Endothelial cell of umbilical vein (primary cell): ENCODE measurements around the gene DPP10. TPM values are rescaled to one million over a fixed set of nuclear protein-coding genes. Genes with fewer than 3 reads are reported as not detected.
A peak's percentile ranks its signal among the peaks of the same experiment; 100 is the strongest.

Source experiments
- BruUV-seq: library from RNA; stranded (reverse); fragments of 400-500 nt; replicated peaks from 2 replicates; lab custom pipeline; 2021; lab: Mats Ljungman, UMichigan
- CTCF ChIA-PET: fragments of 300-600, 350-600 bp; sonication (Branson Sonifier 250); formaldehyde crosslinking; loops from one replicate; lab custom pipeline; 2021; ENCODE audit warnings: antibody characterized with exemption, inconsistent platforms; lab: Charles Lee
- POLR2A ChIA-PET: fragments of 300-600, 350-600 bp; sonication (Branson Sonifier 250); formaldehyde crosslinking; loops from one replicate; lab custom pipeline; 2021; ENCODE audit warnings: antibody characterized with exemption, inconsistent platforms; lab: Charles Lee
- DNase-seq: peaks from one replicate; pipeline ENCODE4 v3.0.0-alpha.2; 2011; ENCODE audit warnings: low read depth, low spot score
- FAIRE-seq: peaks from 2 replicates; lab custom pipeline; 2011; peaks lifted over from hg19 to GRCh38; lab: Jason Lieb, UNC
- H2AFZ ChIP-seq: 2 replicates; pipeline ENCODE4 v1.6.0; 2012; ENCODE audit warnings: low read depth, low read length, control low read depth, inconsistent platforms
- H3K27ac ChIP-seq: 2 replicates; pipeline ENCODE4 v1.5.1; 2011; ENCODE audit warnings: low read depth, mild to moderate bottlenecking, control low read depth, low read length, moderate library complexity; ENCODE audit not compliant: insufficient read depth
- H3K27me3 ChIP-seq, 2 experiments: 2 replicates each; pipeline versions ENCODE4 v1.6.0 to v1.6.1; 2011; ENCODE audit warnings: low read length in 2 of 2, mixed read lengths in 1 of 2; ENCODE audit not compliant: control insufficient read depth in 2 of 2, insufficient read depth in 2 of 2
- H3K36me3 ChIP-seq, 2 experiments: 2 replicates in 1 of 2; 3 replicates in 1 of 2; pipeline ENCODE4 v1.5.1; 2011; ENCODE audit warnings: low read length in 2 of 2, mild to moderate bottlenecking in 1 of 2, moderate library complexity in 1 of 2; ENCODE audit not compliant: control insufficient read depth in 2 of 2, insufficient read depth in 2 of 2; ENCODE audit errors: extremely low read depth in 1 of 2
- H3K4me1 ChIP-seq: 3 replicates; pipeline ENCODE4 v1.5.1; 2011; ENCODE audit warnings: mild to moderate bottlenecking, low read length; ENCODE audit not compliant: control insufficient read depth, insufficient read depth; ENCODE audit errors: extremely low read depth
- H3K4me2 ChIP-seq: 2 replicates; pipeline ENCODE4 v1.6.1; 2011; ENCODE audit warnings: low read length, control low read depth, mixed read lengths; ENCODE audit not compliant: insufficient read depth
- H3K4me3 ChIP-seq, 3 experiments: fragments of 200-600 bp in 1 of 3; sonication (generic), shearing (Covaris generic) in 1 of 3; replicated peaks in 1 of 3; 2 replicates each; pipeline ENCODE4 v1.5.1; 2011 to 2016; ENCODE audit warnings: control low read depth in 3 of 3, low read length in 3 of 3, mild to moderate bottlenecking in 2 of 3, inconsistent platforms in 1 of 3, low read depth in 1 of 3, moderate library complexity in 1 of 3; ENCODE audit not compliant: insufficient read depth in 1 of 3
- H3K79me2 ChIP-seq: 2 replicates; pipeline ENCODE4 v1.6.0; 2012; ENCODE audit warnings: low read length, inconsistent platforms; ENCODE audit not compliant: control insufficient read depth, insufficient read depth
- H3K9ac ChIP-seq: replicated peaks from 2 replicates; pipeline ENCODE3; 2011; ENCODE audit warnings: low read length, control low read depth; ENCODE audit not compliant: insufficient read depth; ENCODE audit errors: extremely low read depth
- H3K9me1 ChIP-seq: replicated peaks from 3 replicates; pipeline ENCODE4 v1.6.0; 2011; ENCODE audit warnings: mild to moderate bottlenecking, low read length; ENCODE audit not compliant: control insufficient read depth, insufficient read depth; ENCODE audit errors: extremely low read depth
- H3K9me3 ChIP-seq: replicated peaks from 2 replicates; pipeline ENCODE4 v1.5.1; 2012; ENCODE audit warnings: low read length, inconsistent platforms; ENCODE audit not compliant: control insufficient read depth, insufficient read depth
- H4K20me1 ChIP-seq: replicated peaks from 2 replicates; pipeline ENCODE3; 2011; ENCODE audit warnings: mild to moderate bottlenecking, low read length; ENCODE audit not compliant: control insufficient read depth, insufficient read depth; ENCODE audit errors: extremely low read depth
- CTCF ChIP-seq, 2 donors: IDR thresholded peaks; 1 replicate in 1 of 2; 2 replicates in 1 of 2; pipeline ENCODE4 v1.5.1; 2011; ENCODE audit warnings: low read length in 2 of 2, mild to moderate bottlenecking in 2 of 2, moderate library complexity in 2 of 2, control low read depth in 1 of 2, inconsistent platforms in 1 of 2, low read depth in 1 of 2; ENCODE audit not compliant: insufficient read depth in 1 of 2; ENCODE audit errors: extremely low read depth in 1 of 2
- EZH2 ChIP-seq: IDR thresholded peaks from 2 replicates; pipeline ENCODE4 v1.6.1; 2012; ENCODE audit warnings: borderline replicate concordance, low read depth, mild to moderate bottlenecking, moderate library complexity, low read length, inconsistent platforms; ENCODE audit not compliant: severe bottlenecking
- FOS ChIP-seq: IDR thresholded peaks from 2 replicates; pipeline ENCODE4 v1.6.1; 2011; ENCODE audit warnings: mild to moderate bottlenecking, low read length, moderate library complexity, borderline replicate concordance; ENCODE audit not compliant: insufficient read depth
- GATA2 ChIP-seq: IDR thresholded peaks from 2 replicates; pipeline ENCODE4 v1.7.0; 2011; ENCODE audit warnings: low read depth, mild to moderate bottlenecking, moderate library complexity, mixed read lengths, low read length; ENCODE audit not compliant: insufficient read length, insufficient read depth
- JUN ChIP-seq: IDR thresholded peaks from 2 replicates; pipeline ENCODE4 v1.6.1; 2011; ENCODE audit warnings: borderline replicate concordance, low read depth; ENCODE audit not compliant: insufficient read length, insufficient read depth
- MAX ChIP-seq: IDR thresholded peaks from 2 replicates; pipeline ENCODE4 v1.6.1; 2011; ENCODE audit not compliant: insufficient read depth, insufficient read length
- MYC ChIP-seq: IDR thresholded peaks from one replicate; pipeline ENCODE4 v1.6.1; 2011; ENCODE audit warnings: mild to moderate bottlenecking, low read depth, low read length
- POLR2A ChIP-seq: IDR thresholded peaks from 2 replicates; pipeline ENCODE4 v1.6.1; 2012; ENCODE audit warnings: low read depth, mild to moderate bottlenecking, control low read depth, low read length
- POLR2AphosphoS5 ChIP-seq: IDR thresholded peaks from 2 replicates; pipeline ENCODE4 v1.6.1; 2012; ENCODE audit warnings: low read depth, mild to moderate bottlenecking, control low read depth, low read length, moderate library complexity; ENCODE audit not compliant: insufficient read depth
- dilution Hi-C: fragments of 300-500 bp; cut with MboI; formaldehyde crosslinking; loops from one replicate; pipeline ENCODE4 v1.15.0; 2019; ENCODE audit warnings: low sequenced_read_pairs; ENCODE audit not compliant: extremely low pct_ligation_motif_present
- intact Hi-C: fragments of 100-400 bp; cut with micrococcal nuclease; formaldehyde crosslinking; loops from one replicate; pipeline ENCODE4 v1.10.0; 2022
- polyA plus RNA-seq, 4 experiments: library from polyadenylated mRNA; depleted of rRNA in 3 of 4; stranded (reverse) in 3 of 4; unstranded in 1 of 4; fragments of >200 nt; gene quantifications; 2 replicates each; pipeline versions ENCODE4 v1.2.1 to v1.2.3, GENCODE V29; 2011 to 2012; ENCODE audit warnings: missing spikeins in 1 of 4
- total RNA-seq: library from RNA; stranded (reverse); gene quantifications from 2 replicates; pipeline ENCODE4 v1.2.3, GENCODE V29; 2021

DPP10 gene
- total and polyA plus RNA-seq, 2 donors (not counting 3 experiments of a cell fraction or from before 2014, with no cell fraction given), result not detected

DNA sequence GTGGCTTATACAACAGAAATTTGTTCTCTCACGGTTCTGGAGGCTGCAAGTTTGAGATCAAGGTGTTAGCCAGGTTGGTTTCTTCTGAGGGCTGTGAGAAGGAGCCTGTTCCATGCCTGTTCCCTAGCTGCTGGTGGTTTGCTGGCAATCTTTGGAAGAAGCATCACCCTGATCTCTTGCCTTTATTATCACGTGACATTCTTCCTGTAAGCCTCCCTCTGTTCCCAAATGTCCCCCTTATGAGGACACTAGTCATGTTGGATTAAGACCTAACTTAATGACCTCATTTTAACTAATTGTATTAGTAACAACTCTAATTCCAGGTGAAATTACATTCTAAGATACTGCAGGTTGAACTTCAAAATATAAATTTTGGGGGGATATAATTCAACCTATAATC lies 135.2 kb downstream of the DPP10 start:
- Histone ChIP-seq H3K4me1 (no peaks in the 10 kb centered on the region), H3K4me2 (no peak overlapping the region), H3K4me3 (no peak overlapping the region), H3K9me3 (no peaks in the 10 kb centered on the region), H2AFZ (no peak overlapping the region), H3K27ac (no peak overlapping the region), H3K79me2 (no peaks in the 10 kb centered on the region), H3K36me3 (no peaks in the 10 kb centered on the region), H3K9me1 (no peaks in the 10 kb centered on the region), H3K27me3 (no peaks in the 10 kb centered on the region), H3K9ac (no peak overlapping the region), H4K20me1 (no peaks in the 10 kb centered on the region)
- CTCF ChIA-PET, result no interaction called here
- POLR2A ChIA-PET, result no interaction called here
- DNase-seq, result no peak
- intact Hi-C loops (no loop called here), dilution Hi-C loops (no loop called here)
- BruUV-seq, result no TSS peak
- TF ChIP-seq MAX (no peak), EZH2 (no peak), GATA2 (no peak), POLR2AphosphoS5 (no peak), MYC (no peak), CTCF (IDR thresholded peaks at IDR 0.05; ENCODE audit: extremely low read depth in 1 of 2, insufficient read depth in 1 of 2, low read depth in 1 of 2, low read length in 2 of 2) (no peak)
- peak; percentile 15 for FAIRE-seq

DNA sequence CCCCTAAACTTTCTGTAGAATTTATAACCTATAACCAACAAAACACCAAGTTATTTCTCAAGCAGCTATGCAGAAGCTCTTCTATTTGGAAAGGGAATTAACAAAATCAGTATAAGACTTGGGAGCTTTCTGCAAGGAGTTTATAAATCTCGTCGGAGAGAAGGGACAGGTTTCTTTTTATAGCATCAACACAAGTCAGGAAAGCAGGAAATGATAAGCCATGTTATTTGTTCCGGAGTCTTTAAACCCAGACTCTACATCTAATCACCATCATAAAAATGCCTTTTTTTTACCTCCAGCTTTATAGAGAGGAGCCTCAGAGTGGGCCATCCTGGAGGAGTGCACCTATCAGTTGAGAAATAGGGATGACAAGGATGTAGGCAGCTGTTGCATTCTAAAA lies 137.1 kb downstream of the DPP10 start:
- Histone ChIP-seq H2AFZ (no peak overlapping the region), H3K4me2 (no peak overlapping the region), H3K9me3 (no peaks in the 10 kb centered on the region), H3K36me3 (no peaks in the 10 kb centered on the region), H3K4me3 (no peak overlapping the region), H3K27me3 (no peaks in the 10 kb centered on the region), H3K79me2 (no peaks in the 10 kb centered on the region), H3K27ac (no peak overlapping the region), H3K9ac (no peak overlapping the region), H4K20me1 (no peaks in the 10 kb centered on the region), H3K4me1 (no peaks in the 10 kb centered on the region), H3K9me1 (no peaks in the 10 kb centered on the region)
- TF ChIP-seq GATA2, result no peak
- no peak for TF ChIP-seq MAX
- TF ChIP-seq FOS, result no peak
- TF ChIP-seq CTCF (IDR thresholded peaks at IDR 0.05; ENCODE audit: extremely low read depth in 1 of 2, insufficient read depth in 1 of 2, low read depth in 1 of 2, low read length in 2 of 2), result no peak
- no peak for TF ChIP-seq EZH2
- no peak for TF ChIP-seq POLR2AphosphoS5
- no peak for TF ChIP-seq JUN
- no peak for TF ChIP-seq MYC
- no peak for TF ChIP-seq POLR2A
- POLR2A ChIA-PET, result no interaction called here
- BruUV-seq, result no TSS peak
- no peak for FAIRE-seq
- CTCF ChIA-PET, result no interaction called here
- no peak for DNase-seq
- intact Hi-C loops (no loop called here), dilution Hi-C loops (no loop called here)
